ENCODE measurements around the gene SEMA4D. TPM values are rescaled to one million over a fixed set of nuclear protein-coding genes. Genes with fewer than 3 reads are reported as not detected.
A peak's percentile ranks its signal among the peaks of the same experiment; 100 is the strongest.

SEMA4D gene
- total RNA-seq, 1 experiment from 2014 or later: 48.4 TPM

GRCh38 chr9:89441986-89442385 is 55.9 kb downstream of the SEMA4D start:
- H3K27me3 ChIP-seq (ENCODE audit: insufficient read depth, low read depth): no peaks in the 10 kb centered on the region
- no TSS peak for BruUV-seq (replicated peaks)
- H3K4me3 ChIP-seq: no peak overlapping the region
- H4K20me1 ChIP-seq (ENCODE audit: insufficient read depth): no peaks in the 10 kb centered on the region
- ChIA-PET CTCF (no interaction called here), POLR2A (ENCODE audit: unreplicated experiment) (no interaction called here)
- no peaks in the 10 kb centered on the region for H3K9me2 ChIP-seq (ENCODE audit: insufficient read depth)
- no peaks in the 10 kb centered on the region for H3F3A ChIP-seq (ENCODE audit: insufficient read depth, low read depth)
- no peaks in the 10 kb centered on the region for H3K79me2 ChIP-seq (ENCODE audit: low read depth)
- intact Hi-C loops (cut with micrococcal nuclease; ENCODE audit: unreplicated experiment): no loop called here
- no peaks in the 10 kb centered on the region for H3K36me3 ChIP-seq (ENCODE audit: low read depth)
- no peak overlapping the region for H3K27ac ChIP-seq
- no peak overlapping the region for H2AFZ ChIP-seq
- no peak overlapping the region for H3K4me2 ChIP-seq
- H3K9me3 ChIP-seq (ENCODE audit: insufficient read depth, low read depth): no peaks in the 10 kb centered on the region
- DNase-seq: no peak
- no peaks in the 10 kb centered on the region for H3K4me1 ChIP-seq (replicated peaks; ENCODE audit: insufficient read depth)
- no peak for TF ChIP-seq EZH2 (IDR thresholded peaks at IDR 0.05; ENCODE audit: low read depth)
- TF ChIP-seq, protein P1, sequence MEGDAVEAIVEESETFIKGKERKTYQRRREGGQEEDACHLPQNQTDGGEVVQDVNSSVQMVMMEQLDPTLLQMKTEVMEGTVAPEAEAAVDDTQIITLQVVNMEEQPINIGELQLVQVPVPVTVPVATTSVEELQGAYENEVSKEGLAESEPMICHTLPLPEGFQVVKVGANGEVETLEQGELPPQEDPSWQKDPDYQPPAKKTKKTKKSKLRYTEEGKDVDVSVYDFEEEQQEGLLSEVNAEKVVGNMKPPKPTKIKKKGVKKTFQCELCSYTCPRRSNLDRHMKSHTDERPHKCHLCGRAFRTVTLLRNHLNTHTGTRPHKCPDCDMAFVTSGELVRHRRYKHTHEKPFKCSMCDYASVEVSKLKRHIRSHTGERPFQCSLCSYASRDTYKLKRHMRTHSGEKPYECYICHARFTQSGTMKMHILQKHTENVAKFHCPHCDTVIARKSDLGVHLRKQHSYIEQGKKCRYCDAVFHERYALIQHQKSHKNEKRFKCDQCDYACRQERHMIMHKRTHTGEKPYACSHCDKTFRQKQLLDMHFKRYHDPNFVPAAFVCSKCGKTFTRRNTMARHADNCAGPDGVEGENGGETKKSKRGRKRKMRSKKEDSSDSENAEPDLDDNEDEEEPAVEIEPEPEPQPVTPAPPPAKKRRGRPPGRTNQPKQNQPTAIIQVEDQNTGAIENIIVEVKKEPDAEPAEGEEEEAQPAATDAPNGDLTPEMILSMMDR (conservative IDR thresholded peaks at IDR 0.05): no peak

GRCh38 chr9:89441655-89441970 is 56.3 kb downstream of the SEMA4D start:
- H3K9me3 ChIP-seq (ENCODE audit: insufficient read depth, low read depth): no peaks in the 10 kb centered on the region
- no TSS peak for BruUV-seq (replicated peaks)
- no peak for DNase-seq
- ChIA-PET CTCF (interaction anchor here (0.5 kb wide), 1 partner anchor 38 kb away, joined by 5 read pairs; no protein-coding TSS in a partner anchor), POLR2A (ENCODE audit: unreplicated experiment) (no interaction called here)
- H2AFZ ChIP-seq: no peak overlapping the region
- H3K4me1 ChIP-seq (replicated peaks; ENCODE audit: insufficient read depth): no peaks in the 10 kb centered on the region
- TF ChIP-seq, protein P1 (conservative IDR thresholded peaks at IDR 0.05): no peak
- no peak for TF ChIP-seq EZH2 (IDR thresholded peaks at IDR 0.05; ENCODE audit: low read depth)
- H4K20me1 ChIP-seq (ENCODE audit: insufficient read depth): no peaks in the 10 kb centered on the region
- H3K79me2 ChIP-seq (ENCODE audit: low read depth): no peaks in the 10 kb centered on the region
- intact Hi-C loops (cut with micrococcal nuclease; ENCODE audit: unreplicated experiment): no loop called here
- no peaks in the 10 kb centered on the region for H3K36me3 ChIP-seq (ENCODE audit: low read depth)
- H3K9me2 ChIP-seq (ENCODE audit: insufficient read depth): no peaks in the 10 kb centered on the region
- no peak overlapping the region for H3K4me3 ChIP-seq
- H3K4me2 ChIP-seq: no peak overlapping the region
- H3K27me3 ChIP-seq (ENCODE audit: insufficient read depth, low read depth): no peaks in the 10 kb centered on the region
- no peaks in the 10 kb centered on the region for H3F3A ChIP-seq (ENCODE audit: insufficient read depth, low read depth)
- no peak overlapping the region for H3K27ac ChIP-seq

- BruUV-seq (replicated peaks): no TSS peak
- Histone ChIP-seq H3K36me3 (ENCODE audit: low read depth) (no peaks in the 10 kb centered on the region), H3K4me1 (replicated peaks; ENCODE audit: insufficient read depth) (no peaks in the 10 kb centered on the region), H3K4me2 (no peak overlapping the region), H3K27ac (no peak overlapping the region), H3F3A (ENCODE audit: insufficient read depth, low read depth) (no peaks in the 10 kb centered on the region), H3K9me2 (ENCODE audit: insufficient read depth) (no peaks in the 10 kb centered on the region), H2AFZ (no peak overlapping the region), H3K9me3 (ENCODE audit: insufficient read depth, low read depth) (no peaks in the 10 kb centered on the region), H3K27me3 (ENCODE audit: insufficient read depth, low read depth) (no peaks in the 10 kb centered on the region), H3K4me3 (no peak overlapping the region), H4K20me1 (ENCODE audit: insufficient read depth) (no peaks in the 10 kb centered on the region), H3K79me2 (ENCODE audit: low read depth) (no peaks in the 10 kb centered on the region)
- ChIA-PET POLR2A (ENCODE audit: unreplicated experiment) (no interaction called here), CTCF (interaction anchor here (0.5 kb wide), 1 partner anchor 38 kb away, joined by 5 read pairs; no protein-coding TSS in a partner anchor)
- peak in 1 of 2 experiments; percentile 26 for DNase-seq
- no peak for TF ChIP-seq EZH2 (IDR thresholded peaks at IDR 0.05; ENCODE audit: low read depth)
- TF ChIP-seq, protein P1 (conservative IDR thresholded peaks at IDR 0.05): no peak
- intact Hi-C loops (cut with micrococcal nuclease; ENCODE audit: unreplicated experiment): no loop called here
Measured at GRCh38 chr9:89440951-89441654, 56.8 kb downstream of the SEMA4D start.

Data from PC-9 (cell line).